Measurements from ENCODE around the gene OXLD1.

OXLD1 gene

DNA sequence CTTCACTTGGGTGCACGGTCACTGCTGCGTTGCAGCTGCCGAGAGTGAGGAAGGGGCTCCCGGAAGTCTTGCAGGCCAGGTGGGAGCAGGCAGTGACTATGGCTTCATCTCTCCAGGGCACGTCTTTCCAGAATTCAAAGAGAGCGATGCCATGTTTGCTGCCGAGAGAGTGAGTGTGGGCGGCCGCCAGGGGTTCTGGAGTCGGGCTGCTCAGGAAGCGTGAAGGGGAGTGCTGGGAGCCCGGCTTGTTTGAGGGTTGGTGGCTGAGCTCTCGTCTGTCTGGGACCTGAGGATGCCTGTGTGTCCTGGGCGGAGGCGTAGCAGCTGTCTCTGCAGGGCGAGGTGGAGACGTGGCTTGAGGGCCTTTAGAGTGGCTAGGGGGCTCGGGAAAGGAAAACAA lies 23.7 kb upstream of the OXLD1 start:
- H3K9me3 ChIP-seq (ENCODE audit: low read depth, low read length), result no peaks in the 10 kb centered on the region
- H3K36me3 ChIP-seq (ENCODE audit: insufficient read depth, low read length), result peaks cover 75% of the 10 kb centered on the region
- TF ChIP-seq FOXP2 (optimal IDR thresholded peaks at IDR 0.05; ENCODE audit: control extremely low read depth, extremely low read length, insufficient read depth), result no peak
- TF ChIP-seq EZH2 (IDR thresholded peaks at IDR 0.05), result no peak
- no peak for TF ChIP-seq POLR2AphosphoS5 (IDR thresholded peaks at IDR 0.05; ENCODE audit: borderline replicate concordance, low read depth, low read length)
- no peak overlapping the region for H3K27ac ChIP-seq
- H3K9ac ChIP-seq (ENCODE audit: insufficient read length), result no peak overlapping the region
- no peak for DNase-seq (ENCODE audit: low read depth, low spot score)
- no peak overlapping the region for H3K4me3 ChIP-seq

DNA sequence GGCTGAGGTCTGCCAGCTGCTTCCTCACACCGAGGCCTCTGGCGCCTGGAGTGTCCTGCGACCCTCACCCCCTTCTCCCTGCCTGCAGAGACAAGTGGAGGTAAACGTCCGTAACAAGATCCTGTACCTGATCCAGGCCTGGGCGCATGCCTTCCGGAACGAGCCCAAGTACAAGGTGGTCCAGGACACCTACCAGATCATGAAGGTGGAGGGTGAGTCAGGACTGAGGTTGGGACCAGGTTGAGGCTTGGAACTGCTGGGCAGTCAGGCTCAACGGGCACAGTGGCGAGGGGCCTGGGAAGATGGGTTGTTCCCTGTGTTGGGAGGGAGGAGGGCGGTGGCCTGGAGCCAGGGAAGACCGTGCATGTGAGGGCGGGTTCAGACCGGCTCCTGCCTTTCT lies 22.2 kb upstream of the OXLD1 start:
- Histone ChIP-seq H3K9me3 (ENCODE audit: low read depth, low read length) (no peaks in the 10 kb centered on the region), H3K9ac (ENCODE audit: insufficient read length) (no peak overlapping the region), H3K36me3 (ENCODE audit: insufficient read depth, low read length) (peaks cover 61% of the 10 kb centered on the region), H3K27ac (no peak overlapping the region), H3K4me3 (no peak overlapping the region)
- no peak for DNase-seq (ENCODE audit: low read depth, low spot score)
- TF ChIP-seq FOXP2 (optimal IDR thresholded peaks at IDR 0.05; ENCODE audit: control extremely low read depth, extremely low read length, insufficient read depth), result no peak
- no peak for TF ChIP-seq POLR2AphosphoS5 (IDR thresholded peaks at IDR 0.05; ENCODE audit: borderline replicate concordance, low read depth, low read length)
- TF ChIP-seq EZH2 (IDR thresholded peaks at IDR 0.05), result no peak

DNA sequence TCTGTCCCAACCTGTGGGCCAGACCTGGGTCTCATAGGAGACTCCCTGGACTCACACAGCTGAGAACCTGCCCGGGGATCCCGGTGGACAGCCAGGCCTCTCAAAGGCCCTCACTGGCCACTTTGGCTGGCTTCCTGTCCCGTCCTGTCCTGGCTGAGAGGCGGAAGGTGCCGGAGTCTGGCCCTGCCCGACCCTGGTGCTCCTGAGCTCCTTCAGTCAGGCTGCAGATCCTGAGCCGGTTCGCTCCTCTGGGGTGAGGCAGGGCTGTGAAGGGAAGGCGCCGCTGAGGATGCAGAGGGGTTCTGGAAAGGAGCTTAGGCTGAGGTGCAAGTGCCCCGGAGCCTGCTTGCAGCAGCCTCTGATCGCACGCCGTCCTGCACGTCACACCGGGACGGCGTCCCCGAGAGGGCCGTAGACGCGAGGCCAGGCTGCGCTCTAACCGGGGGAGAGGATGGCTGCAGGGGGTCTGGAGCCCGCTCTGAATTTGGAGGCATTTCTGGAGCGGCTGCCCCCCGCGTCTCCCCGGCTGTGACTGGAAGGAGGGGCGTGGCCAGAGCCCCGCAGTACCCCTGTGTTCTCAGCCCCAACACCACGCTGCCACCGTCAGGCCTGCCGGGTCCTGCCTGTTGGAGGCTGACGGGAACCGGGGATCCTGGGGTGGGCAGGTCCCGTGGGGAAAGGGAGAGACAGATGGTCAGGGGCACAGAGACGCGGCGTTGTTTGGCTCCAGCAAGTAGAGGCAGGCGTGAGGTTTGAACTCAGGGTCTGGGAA lies 21.6 kb upstream of the OXLD1 start:
- no peak for DNase-seq (ENCODE audit: low read depth, low spot score)

DNA sequence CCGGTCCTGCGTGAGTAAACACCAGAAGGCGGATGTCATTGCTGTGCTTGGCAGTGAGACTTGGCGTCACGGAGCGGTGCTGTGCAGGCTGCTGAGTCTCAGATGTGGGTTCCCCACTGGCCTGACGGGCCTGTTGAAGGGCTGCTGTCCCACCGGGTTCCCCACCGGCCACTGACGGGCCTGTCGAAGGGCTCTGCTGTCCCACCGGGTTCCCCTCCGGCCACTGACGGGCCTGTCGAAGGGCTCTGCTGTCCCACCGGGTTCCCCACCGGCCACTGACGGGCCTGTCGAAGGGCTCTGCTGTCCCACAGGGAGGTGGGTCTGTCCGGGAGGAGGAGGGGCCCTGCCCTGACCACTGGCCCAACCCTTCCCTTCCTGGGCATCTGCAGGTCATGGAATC lies 20.2 kb upstream of the OXLD1 start:
- H3K36me3 ChIP-seq (ENCODE audit: insufficient read depth, low read length), result peaks cover 51% of the 10 kb centered on the region
- H3K27ac ChIP-seq, result no peak overlapping the region
- DNase-seq (ENCODE audit: low read depth, low spot score), result no peak
- TF ChIP-seq POLR2AphosphoS5 (IDR thresholded peaks at IDR 0.05; ENCODE audit: borderline replicate concordance, low read depth, low read length) (no peak), EZH2 (IDR thresholded peaks at IDR 0.05) (no peak), FOXP2 (optimal IDR thresholded peaks at IDR 0.05; ENCODE audit: control extremely low read depth, extremely low read length, insufficient read depth) (no peak)
- no peak overlapping the region for H3K9ac ChIP-seq (ENCODE audit: insufficient read length)
- no peak overlapping the region for H3K4me3 ChIP-seq
- no peaks in the 10 kb centered on the region for H3K9me3 ChIP-seq (ENCODE audit: low read depth, low read length)

More for the DNA sequence above, 21.6 kb upstream of the OXLD1 start:
- Histone ChIP-seq H3K27ac (no peak overlapping the region), H3K9ac (ENCODE audit: insufficient read length) (no peak overlapping the region), H3K36me3 (ENCODE audit: insufficient read depth, low read length) (peaks cover 60% of the 10 kb centered on the region), H3K9me3 (ENCODE audit: low read depth, low read length) (no peaks in the 10 kb centered on the region), H3K4me3 (no peak overlapping the region)
- TF ChIP-seq FOXP2 (optimal IDR thresholded peaks at IDR 0.05; ENCODE audit: control extremely low read depth, extremely low read length, insufficient read depth) (no peak), POLR2AphosphoS5 (IDR thresholded peaks at IDR 0.05; ENCODE audit: borderline replicate concordance, low read depth, low read length) (no peak), EZH2 (IDR thresholded peaks at IDR 0.05) (no peak)

DNA sequence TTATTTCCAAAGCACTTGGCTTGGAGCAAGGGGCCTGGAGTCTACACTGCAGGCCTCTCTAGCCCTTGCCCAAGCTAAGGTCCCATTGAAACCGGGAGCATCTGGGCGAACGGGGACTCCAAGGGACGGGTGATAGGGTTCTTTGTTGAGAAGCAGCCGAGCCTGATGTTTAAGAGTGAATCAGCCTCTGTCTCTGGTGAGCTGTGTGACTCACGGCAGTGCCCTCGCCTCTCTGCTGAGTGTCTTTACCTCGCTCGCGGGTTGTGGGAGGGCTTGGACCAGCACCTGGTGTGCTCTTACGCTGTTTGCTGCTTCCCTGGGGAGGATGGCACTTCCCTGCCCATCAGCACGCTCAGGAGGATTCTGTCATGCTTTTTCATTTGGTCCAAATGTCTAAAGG lies 18.7 kb upstream of the OXLD1 start:
- no peak for DNase-seq (ENCODE audit: low read depth, low spot score)

DNA sequence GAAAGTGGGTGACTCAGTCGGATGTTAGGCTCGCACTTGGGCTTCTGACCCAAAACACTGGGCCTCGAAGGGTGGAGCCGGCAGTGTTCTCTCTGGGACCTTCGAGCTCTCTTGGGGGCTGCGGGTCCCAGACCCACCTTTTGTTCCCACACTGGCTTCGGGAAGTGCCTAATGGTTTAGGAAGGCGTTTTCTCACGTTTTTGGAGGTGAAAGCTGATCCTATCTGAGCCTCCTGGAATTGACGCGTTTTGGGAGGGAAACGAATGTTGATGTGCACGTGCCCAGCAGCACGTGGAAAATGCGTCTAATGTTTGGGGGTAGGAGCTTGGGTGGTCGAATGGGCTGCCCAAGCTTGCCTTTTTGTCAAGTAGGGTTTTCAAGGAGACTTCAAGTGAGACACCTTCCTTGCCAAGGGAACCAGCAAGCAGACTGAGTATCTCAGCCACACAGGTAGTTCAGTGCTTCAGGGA lies 18.1 kb upstream of the OXLD1 start:
- TF ChIP-seq EZH2 (IDR thresholded peaks at IDR 0.05) (no peak), FOXP2 (optimal IDR thresholded peaks at IDR 0.05; ENCODE audit: control extremely low read depth, extremely low read length, insufficient read depth) (no peak), POLR2AphosphoS5 (IDR thresholded peaks at IDR 0.05; ENCODE audit: borderline replicate concordance, low read depth, low read length) (no peak)
- Histone ChIP-seq H3K27ac (peak overlapping the region; percentile 54), H3K36me3 (ENCODE audit: insufficient read depth, low read length) (peaks cover 33% of the 10 kb centered on the region), H3K4me3 (peak overlapping the region; percentile 98), H3K9me3 (ENCODE audit: low read depth, low read length) (no peaks in the 10 kb centered on the region), H3K9ac (ENCODE audit: insufficient read length) (peak overlapping the region; percentile 97)
- no peak for DNase-seq (ENCODE audit: low read depth, low spot score)

More for the DNA sequence above, 18.7 kb upstream of the OXLD1 start:
- H3K27ac ChIP-seq, result no peak overlapping the region
- H3K36me3 ChIP-seq (ENCODE audit: insufficient read depth, low read length), result peaks cover 39% of the 10 kb centered on the region
- H3K9ac ChIP-seq (ENCODE audit: insufficient read length), result peak overlapping the region; percentile 97
- TF ChIP-seq FOXP2 (optimal IDR thresholded peaks at IDR 0.05; ENCODE audit: control extremely low read depth, extremely low read length, insufficient read depth), result no peak
- TF ChIP-seq EZH2 (IDR thresholded peaks at IDR 0.05), result no peak
- no peak for TF ChIP-seq POLR2AphosphoS5 (IDR thresholded peaks at IDR 0.05; ENCODE audit: borderline replicate concordance, low read depth, low read length)
- no peaks in the 10 kb centered on the region for H3K9me3 ChIP-seq (ENCODE audit: low read depth, low read length)
- peak overlapping the region; percentile 98 for H3K4me3 ChIP-seq

DNA sequence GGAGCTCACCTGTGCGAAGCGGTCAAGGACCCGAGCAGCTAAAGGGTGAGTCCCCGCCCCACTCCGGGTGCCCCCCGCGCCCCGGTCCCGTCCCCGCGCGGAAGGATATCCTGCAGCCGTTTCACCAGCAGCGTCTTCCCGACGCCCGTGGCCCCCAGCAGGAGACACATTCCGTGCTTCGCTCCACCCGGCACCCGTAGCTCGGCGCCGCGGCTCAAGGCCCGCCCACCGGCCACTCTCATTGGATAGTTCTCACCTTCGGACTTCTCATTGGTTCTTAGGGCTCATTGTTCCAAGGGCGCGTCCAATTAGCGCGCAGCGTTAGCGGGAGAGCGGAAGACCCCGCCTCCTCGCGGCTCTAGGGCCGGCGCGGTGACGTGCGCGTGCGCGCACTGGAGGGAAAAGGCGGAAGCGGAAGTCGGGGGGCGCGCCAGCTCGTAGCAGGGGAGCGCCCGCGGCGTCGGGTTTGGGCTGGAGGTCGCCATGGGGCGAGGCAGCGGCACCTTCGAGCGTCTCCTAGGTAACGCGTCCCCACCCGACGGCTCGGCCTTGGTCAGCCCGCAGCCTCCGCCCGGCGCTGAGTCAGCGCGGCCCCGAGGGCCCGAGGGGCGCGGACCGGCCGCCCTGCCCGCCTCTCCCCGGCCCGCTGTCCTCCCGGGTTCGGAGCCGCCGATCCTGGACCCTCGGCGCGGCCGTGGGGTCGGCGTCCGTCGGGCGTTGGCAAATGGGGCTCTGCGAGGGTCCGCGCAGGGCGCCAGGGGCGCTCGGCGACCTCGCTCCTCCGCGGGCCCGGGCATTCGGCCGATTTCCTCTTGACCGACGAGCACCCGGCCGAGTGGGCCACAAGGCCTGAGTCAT lies 17.4 kb upstream of the OXLD1 start, which contains the start of the genes ARL16 and HGS:
Gene ARL16, minus strand, starts transcription at position 214 of the 858 bp plus-strand sequence. Its CDS starts 44 bp downstream, at position 170.
Gene HGS, plus strand, starts transcription at position 428 of the 858 bp plus-strand sequence. Its CDS starts 56 bp downstream, at position 484.
- Histone ChIP-seq H3K9me3 (ENCODE audit: low read depth, low read length) (no peaks in the 10 kb centered on the region), H3K27ac (peak within 1 kb of the TSS; percentile 76), H3K9ac (ENCODE audit: insufficient read length) (peak within 1 kb of the TSS; percentile 97), H3K36me3 (ENCODE audit: insufficient read depth, low read length) (peaks cover 26% of the 10 kb centered on the region), H3K4me3 (peak within 1 kb of the TSS; percentile 98)
- TF ChIP-seq EZH2 (IDR thresholded peaks at IDR 0.05) (no peak), FOXP2 (optimal IDR thresholded peaks at IDR 0.05; ENCODE audit: control extremely low read depth, extremely low read length, insufficient read depth) (peak; percentile 62), POLR2AphosphoS5 (IDR thresholded peaks at IDR 0.05; ENCODE audit: borderline replicate concordance, low read depth, low read length) (peak; percentile 64)
- DNase-seq (ENCODE audit: low read depth, low spot score), result peak; percentile 98

DNA sequence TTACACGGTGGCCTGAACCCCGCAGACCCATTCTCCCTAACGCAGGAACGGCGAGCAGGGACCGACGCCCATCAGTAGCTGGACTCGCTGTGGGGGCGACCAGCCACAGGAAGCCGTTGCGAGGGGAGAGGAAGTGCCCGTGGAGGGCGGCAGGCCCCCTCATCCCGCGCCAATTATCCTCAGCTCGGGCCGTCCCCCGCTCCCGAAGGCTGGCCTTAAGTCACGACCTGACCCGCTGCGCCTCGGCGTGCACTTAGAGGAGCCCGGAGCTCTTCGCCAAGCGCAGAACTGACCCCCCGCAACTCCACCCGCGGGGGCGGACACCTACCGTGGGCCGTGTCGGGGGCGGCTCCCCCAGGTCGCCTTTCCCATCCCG lies 16.8 kb upstream of the OXLD1 start:
- peaks cover 22% of the 10 kb centered on the region for H3K36me3 ChIP-seq (ENCODE audit: insufficient read depth, low read length)
- DNase-seq (ENCODE audit: low read depth, low spot score), result no peak
- no peaks in the 10 kb centered on the region for H3K9me3 ChIP-seq (ENCODE audit: low read depth, low read length)
- H3K27ac ChIP-seq, result peak overlapping the region; percentile 76
- TF ChIP-seq POLR2AphosphoS5 (IDR thresholded peaks at IDR 0.05; ENCODE audit: borderline replicate concordance, low read depth, low read length) (no peak), EZH2 (IDR thresholded peaks at IDR 0.05) (no peak), FOXP2 (optimal IDR thresholded peaks at IDR 0.05; ENCODE audit: control extremely low read depth, extremely low read length, insufficient read depth) (no peak)
- H3K4me3 ChIP-seq, result peak overlapping the region; percentile 98
- peak overlapping the region; percentile 95 for H3K9ac ChIP-seq (ENCODE audit: insufficient read length)
